BLaER1 (cell line): ENCODE measurements around the gene PLK2.

Source experiments
- H3K27ac ChIP-seq: shearing (Covaris generic); formaldehyde crosslinking; 2 replicates; pipeline ENCODE4 v1.8.1; 2022
- H3K27me3 ChIP-seq: shearing (Covaris generic); formaldehyde crosslinking; 2 replicates; pipeline ENCODE4 v1.8.1; 2022
- H3K36me3 ChIP-seq: shearing (Covaris generic); formaldehyde crosslinking; 2 replicates; pipeline ENCODE4 v1.8.1; 2022
- H3K4me1 ChIP-seq: shearing (Covaris generic); formaldehyde crosslinking; 2 replicates; pipeline ENCODE4 v1.8.1; 2022
- H3K4me2 ChIP-seq: shearing (Covaris generic); formaldehyde crosslinking; 2 replicates; pipeline ENCODE4 v1.8.1; 2022
- H3K4me3 ChIP-seq: shearing (Covaris generic); formaldehyde crosslinking; 2 replicates; pipeline ENCODE4 v1.8.1; 2022
- H3K9ac ChIP-seq: shearing (Covaris generic); formaldehyde crosslinking; 2 replicates; pipeline ENCODE4 v1.8.1; 2022
- H3K9me3 ChIP-seq: shearing (Covaris generic); formaldehyde crosslinking; 2 replicates; pipeline ENCODE4 v1.8.1; 2022
- H4K20me1 ChIP-seq: shearing (Covaris generic); formaldehyde crosslinking; 2 replicates; pipeline ENCODE4 v1.8.1; 2022
- Cebpa-rat ChIP-seq: shearing (Covaris generic); IDR thresholded peaks from 2 replicates; pipeline ENCODE4 v1.8.1; 2022

The PLK2 gene

GRCh38 chr5:58481828-58482227 is 21.9 kb upstream of the PLK2 start:
- Histone ChIP-seq H3K27me3 (no peaks in the 10 kb centered on the region), H3K9me3 (peaks cover 13% of the 10 kb centered on the region), H3K27ac (no peak overlapping the region), H4K20me1 (no peaks in the 10 kb centered on the region), H3K4me3 (no peak overlapping the region), H3K9ac (no peak overlapping the region), H3K4me1 (peaks cover 9% of the 10 kb centered on the region; the same call in 1 of the 2 replicates), H3K36me3 (no peaks in the 10 kb centered on the region), H3K4me2 (no peak overlapping the region)
- no peak for TF ChIP-seq Cebpa-rat

- Histone ChIP-seq H3K36me3 (no peaks in the 10 kb centered on the region), H3K4me1 (peaks cover 9% of the 10 kb centered on the region; the same call in 1 of the 2 replicates), H3K27ac (no peak overlapping the region), H3K9me3 (peaks cover 13% of the 10 kb centered on the region), H3K9ac (no peak overlapping the region), H4K20me1 (no peaks in the 10 kb centered on the region), H3K4me3 (no peak overlapping the region), H3K27me3 (no peaks in the 10 kb centered on the region), H3K4me2 (no peak overlapping the region)
- TF ChIP-seq Cebpa-rat = no peak
Measured at GRCh38 chr5:58481066-58481676, 21.3 kb upstream of the PLK2 start.

GRCh38 chr5:58477760-58478376 is 18.0 kb upstream of the PLK2 start:
- Histone ChIP-seq H3K4me1 (no peaks in the 10 kb centered on the region; the same call in 1 of the 2 replicates), H3K4me2 (no peak overlapping the region), H3K4me3 (no peak overlapping the region), H3K27me3 (no peaks in the 10 kb centered on the region), H3K9ac (no peak overlapping the region), H3K36me3 (no peaks in the 10 kb centered on the region), H3K27ac (no peak overlapping the region), H3K9me3 (peaks cover 31% of the 10 kb centered on the region), H4K20me1 (no peaks in the 10 kb centered on the region)
- no peak for TF ChIP-seq Cebpa-rat

- no peak for TF ChIP-seq Cebpa-rat
- Histone ChIP-seq H3K36me3 (no peaks in the 10 kb centered on the region), H3K4me3 (no peak overlapping the region)
Measured at GRCh38 chr5:58475404-58475803, 15.5 kb upstream of the PLK2 start.

GRCh38 chr5:58469896-58470295 is 10.0 kb upstream of the PLK2 start:
- H4K20me1 ChIP-seq = no peaks in the 10 kb centered on the region
- no peak overlapping the region for H3K4me3 ChIP-seq
- H3K36me3 ChIP-seq = no peaks in the 10 kb centered on the region
- no peaks in the 10 kb centered on the region for H3K4me1 ChIP-seq
- H3K9ac ChIP-seq = no peak overlapping the region
- no peak overlapping the region for H3K4me2 ChIP-seq
- H3K27ac ChIP-seq = no peak overlapping the region
- no peak for TF ChIP-seq Cebpa-rat
- H3K9me3 ChIP-seq = peaks cover 8% of the 10 kb centered on the region
- H3K27me3 ChIP-seq = no peaks in the 10 kb centered on the region

More at GRCh38 chr5:58475404-58475803, 15.5 kb upstream of the PLK2 start:
- H3K4me1 ChIP-seq = no peaks in the 10 kb centered on the region; the same call in 1 of the 2 replicates
- peaks cover 18% of the 10 kb centered on the region for H3K9me3 ChIP-seq
- H3K9ac ChIP-seq = no peak overlapping the region
- H3K4me2 ChIP-seq = no peak overlapping the region
- no peaks in the 10 kb centered on the region for H3K27me3 ChIP-seq
- no peaks in the 10 kb centered on the region for H4K20me1 ChIP-seq
- H3K27ac ChIP-seq = no peak overlapping the region

GRCh38 chr5:58466939-58467338 is 7.1 kb upstream of the PLK2 start:
- H3K4me3 ChIP-seq = no peak overlapping the region
- no peaks in the 10 kb centered on the region for H4K20me1 ChIP-seq
- no peaks in the 10 kb centered on the region for H3K36me3 ChIP-seq
- H3K27ac ChIP-seq = no peak overlapping the region
- no peak overlapping the region for H3K9ac ChIP-seq
- no peaks in the 10 kb centered on the region for H3K27me3 ChIP-seq
- peaks cover 6% of the 10 kb centered on the region for H3K4me1 ChIP-seq
- H3K4me2 ChIP-seq = no peak overlapping the region
- no peak for TF ChIP-seq Cebpa-rat
- H3K9me3 ChIP-seq = no peaks in the 10 kb centered on the region

GRCh38 chr5:58462623-58463230 is 2.8 kb upstream of the PLK2 start:
- Histone ChIP-seq H3K9me3 (no peaks in the 10 kb centered on the region), H4K20me1 (peaks cover 18% of the 10 kb centered on the region; the same call in 1 of the 2 replicates), H3K27ac (peak overlapping the region; percentile 86), H3K27me3 (peaks cover 17% of the 10 kb centered on the region), H3K4me2 (peak overlapping the region; percentile 96; the same call in 1 of the 2 replicates), H3K4me1 (peaks cover 29% of the 10 kb centered on the region), H3K36me3 (no peaks in the 10 kb centered on the region), H3K9ac (no peak overlapping the region), H3K4me3 (no peak overlapping the region)
- TF ChIP-seq Cebpa-rat = no peak

GRCh38 chr5:58462154-58462553 is 2.3 kb upstream of the PLK2 start:
- Histone ChIP-seq H3K4me3 (no peak overlapping the region), H3K9ac (no peak overlapping the region), H3K27me3 (peaks cover 17% of the 10 kb centered on the region), H3K36me3 (peaks cover 3% of the 10 kb centered on the region), H4K20me1 (peaks cover 18% of the 10 kb centered on the region; the same call in 1 of the 2 replicates), H3K4me1 (peaks cover 29% of the 10 kb centered on the region), H3K9me3 (no peaks in the 10 kb centered on the region), H3K4me2 (peak overlapping the region; percentile 96), H3K27ac (peak overlapping the region; percentile 86)
- TF ChIP-seq Cebpa-rat = no peak

GRCh38 chr5:58460732-58461286 is 923 bp upstream of the PLK2 start:
- TF ChIP-seq Cebpa-rat = no peak

More at GRCh38 chr5:58460732-58461286, 923 bp upstream of the PLK2 start:
- peaks cover 18% of the 10 kb centered on the region; the same call in 1 of the 2 replicates for H4K20me1 ChIP-seq
- peaks cover 29% of the 10 kb centered on the region for H3K4me1 ChIP-seq
- H3K27ac ChIP-seq = peak overlapping the region; percentile 86
- peak overlapping the region; percentile 84 for H3K4me3 ChIP-seq
- peaks cover 14% of the 10 kb centered on the region for H3K36me3 ChIP-seq
- H3K27me3 ChIP-seq = peaks cover 17% of the 10 kb centered on the region
- H3K9ac ChIP-seq = peak overlapping the region; percentile 86
- peak overlapping the region; percentile 96 for H3K4me2 ChIP-seq
- no peaks in the 10 kb centered on the region for H3K9me3 ChIP-seq
